Cardiac muscle cell (in vitro differentiated cells and primary cell): ENCODE data around the gene EFCAB6. TPM values are rescaled to one million over a fixed set of nuclear protein-coding genes. Genes with fewer than 3 reads are reported as not detected.

Experiments used
- DNase-seq, 2 donors: peaks; one replicate each; pipeline versions ENCODE4 v3.0.0 to v3.0.0-alpha.2; 2010 to 2017; ENCODE audit warnings: low read depth in 1 of 2, low spot score in 1 of 2
- H3K27ac ChIP-seq: fragments of 200-600 bp; sonication (generic); 2 replicates; pipeline ENCODE4 v1.5.1; 2016
- H3K27me3 ChIP-seq: fragments of 200-600 bp; sonication (generic); 2 replicates; pipeline ENCODE4 v1.6.0; 2016; ENCODE audit warnings: control low read depth
- H3K36me3 ChIP-seq: fragments of 200-600 bp; sonication (generic); 2 replicates; pipeline ENCODE4 v1.5.1; 2016; ENCODE audit warnings: control low read depth
- H3K4me1 ChIP-seq: fragments of 200-600 bp; sonication (generic); 2 replicates; pipeline ENCODE4 v1.8.1; 2017; ENCODE audit warnings: low read depth, mild to moderate bottlenecking, mixed run types
- H3K4me3 ChIP-seq: fragments of 200-600 bp; sonication (generic); 2 replicates; pipeline ENCODE4 v1.5.1; 2016; ENCODE audit warnings: mild to moderate bottlenecking
- H3K9me3 ChIP-seq: fragments of 200-600 bp; sonication (generic); 2 replicates; pipeline ENCODE4 v1.5.1; 2017; ENCODE audit warnings: low read depth, mild to moderate bottlenecking, control low read depth
- CTCF ChIP-seq: IDR thresholded peaks from 2 replicates; pipeline ENCODE4 v1.5.1; 2012; ENCODE audit warnings: low read depth, mild to moderate bottlenecking, low read length
- polyA plus RNA-seq: library from polyadenylated mRNA; unstranded; fragments of >200 nt; fragmentation: Nextera tagmentation; extraction: Ambion mirVana; gene quantifications from 2 replicates; pipeline ENCODE4 v1.2.1, GENCODE V29; 2016
- total RNA-seq: library from RNA; depleted of rRNA; stranded (reverse); fragments of >200 nt; gene quantifications from 2 replicates; pipeline ENCODE4 v1.2.3, GENCODE V29; 2016

The EFCAB6 gene
- total and polyA plus RNA-seq, 2 experiments from 2014 or later = 1.5 to 3.8 TPM

- H3K27me3 ChIP-seq = no peaks in the 10 kb centered on the region
- H3K4me3 ChIP-seq = no peak overlapping the region
- no peak overlapping the region for H3K27ac ChIP-seq
- no peaks in the 10 kb centered on the region for H3K36me3 ChIP-seq
- no peak for TF ChIP-seq CTCF
- no peaks in the 10 kb centered on the region for H3K4me1 ChIP-seq
- DNase-seq = no peak
- no peaks in the 10 kb centered on the region for H3K9me3 ChIP-seq
These were observed 186.9 kb downstream of the EFCAB6 start for GRCh38 chr22:43625242-43625641.

- H3K36me3 ChIP-seq = no peaks in the 10 kb centered on the region
- H3K27me3 ChIP-seq = no peaks in the 10 kb centered on the region
- no peaks in the 10 kb centered on the region for H3K9me3 ChIP-seq
- no peaks in the 10 kb centered on the region for H3K4me1 ChIP-seq
- no peak overlapping the region for H3K27ac ChIP-seq
- TF ChIP-seq CTCF = no peak
- H3K4me3 ChIP-seq = no peak overlapping the region
- no peak for DNase-seq
These were observed 187.7 kb downstream of the EFCAB6 start for GRCh38 chr22:43624144-43624998.

- no peak for DNase-seq
- Histone ChIP-seq H3K4me1 (no peaks in the 10 kb centered on the region), H3K4me3 (no peak overlapping the region), H3K36me3 (no peaks in the 10 kb centered on the region), H3K9me3 (no peaks in the 10 kb centered on the region), H3K27ac (no peak overlapping the region), H3K27me3 (no peaks in the 10 kb centered on the region)
- TF ChIP-seq CTCF = no peak
These were observed 189.2 kb downstream of the EFCAB6 start for GRCh38 chr22:43622886-43623285.

GRCh38 chr22:43620197-43620596 is 191.9 kb downstream of the EFCAB6 start:
- Histone ChIP-seq H3K4me3 (no peak overlapping the region), H3K4me1 (no peaks in the 10 kb centered on the region), H3K36me3 (no peaks in the 10 kb centered on the region), H3K9me3 (no peaks in the 10 kb centered on the region), H3K27me3 (no peaks in the 10 kb centered on the region), H3K27ac (no peak overlapping the region)
- DNase-seq = no peak
- no peak for TF ChIP-seq CTCF

GRCh38 chr22:43618517-43618916 is 193.6 kb downstream of the EFCAB6 start:
- no peak for DNase-seq
- Histone ChIP-seq H3K9me3 (no peaks in the 10 kb centered on the region), H3K27me3 (no peaks in the 10 kb centered on the region), H3K4me3 (no peak overlapping the region), H3K4me1 (no peaks in the 10 kb centered on the region), H3K27ac (no peak overlapping the region), H3K36me3 (no peaks in the 10 kb centered on the region)
- no peak for TF ChIP-seq CTCF
